Measurements from ENCODE around the gene KCNJ11.

Gene KCNJ11

GRCh38 chr11:17389957-17390649 lies 1.6 kb upstream of the KCNJ11 start:
- DNase-seq (ENCODE audit: low spot score) = peak; percentile 30

- peak; percentile 90 for DNase-seq (ENCODE audit: low spot score)
Measured at GRCh38 chr11:17389211-17389956, 925 bp upstream of the KCNJ11 start.

GRCh38 chr11:17387811-17388210 lies 648 bp downstream of the KCNJ11 start:
- DNase-seq (ENCODE audit: low spot score) = no peak

- no peak for DNase-seq (ENCODE audit: low spot score)
Measured at GRCh38 chr11:17387254-17387653, 1.2 kb downstream of the KCNJ11 start.

- peak; percentile 61 for DNase-seq (ENCODE audit: low spot score)
Measured at GRCh38 chr11:17386331-17387084, 2.0 kb downstream of the KCNJ11 start.

- no peak for DNase-seq (ENCODE audit: low spot score)
Measured at GRCh38 chr11:17385926-17386325, 2.5 kb downstream of the KCNJ11 start.

- DNase-seq (ENCODE audit: low spot score) = no peak
Measured at GRCh38 chr11:17385492-17385891, 3.0 kb downstream of the KCNJ11 start.

GRCh38 chr11:17384002-17384511 lies 4.4 kb downstream of the KCNJ11 start:
- DNase-seq (ENCODE audit: low spot score) = peak; percentile 54

GRCh38 chr11:17383461-17383860 lies 5.0 kb downstream of the KCNJ11 start:
- no peak for DNase-seq (ENCODE audit: low spot score)

- no peak for DNase-seq (ENCODE audit: low spot score)
Measured at GRCh38 chr11:17382046-17382728, 6.3 kb downstream of the KCNJ11 start.

- no peak for DNase-seq (ENCODE audit: low spot score)
Measured at GRCh38 chr11:17381156-17381555, 7.3 kb downstream of the KCNJ11 start.

GRCh38 chr11:17379383-17380180 lies 8.9 kb downstream of the KCNJ11 start:
- DNase-seq (ENCODE audit: low spot score) = no peak

GRCh38 chr11:17378655-17379054 lies 9.8 kb downstream of the KCNJ11 start:
- no peak for DNase-seq (ENCODE audit: low spot score)

- DNase-seq (ENCODE audit: low spot score) = no peak
Measured at GRCh38 chr11:17376493-17376892, 12.0 kb downstream of the KCNJ11 start.

- no peak for DNase-seq (ENCODE audit: low spot score)
Measured at GRCh38 chr11:17375547-17375946, 12.9 kb downstream of the KCNJ11 start.

GRCh38 chr11:17371614-17372013 lies 16.8 kb downstream of the KCNJ11 start:
- DNase-seq (ENCODE audit: low spot score) = no peak

- DNase-seq (ENCODE audit: low spot score) = no peak
Measured at GRCh38 chr11:17369684-17370243, 18.7 kb downstream of the KCNJ11 start.

- DNase-seq (ENCODE audit: low spot score) = no peak
Measured at GRCh38 chr11:17369094-17369493, 19.4 kb downstream of the KCNJ11 start.

- no peak for DNase-seq (ENCODE audit: low spot score)
Measured at GRCh38 chr11:17368551-17368950, 19.9 kb downstream of the KCNJ11 start.

GRCh38 chr11:17366495-17366894 lies 22.0 kb downstream of the KCNJ11 start:
- DNase-seq (ENCODE audit: low spot score) = no peak

- DNase-seq (ENCODE audit: low spot score) = peak; percentile 78
Measured at GRCh38 chr11:17354601-17354991, 33.9 kb downstream of the KCNJ11 start.

All from germinal center (tissue), 1 donor.